RWPE2 (cell line): ENCODE results near the gene GSTO2.

Source experiments
- ATAC-seq: fragments of 200-7000 bp; cut with Tn5 transposase; 3 replicates; pipeline ENCODE4 v1.9.1; 2021; ENCODE audit warnings: low read depth
- DNase-seq: peaks from one replicate; pipeline ENCODE4 v3.0.0-alpha.2; 2020; ENCODE audit warnings: low spot score
- H3K27ac ChIP-seq: fragments of 450-650 bp; 2 replicates; pipeline ENCODE4 v1.5.1; 2017; ENCODE audit warnings: mild to moderate bottlenecking; ENCODE audit not compliant: poor library complexity, severe bottlenecking
- H3K27me3 ChIP-seq: fragments of 250-450 bp; sonication (Bioruptor Pico); 2 replicates; pipeline ENCODE4 v1.5.1; 2021; ENCODE audit warnings: mild to moderate bottlenecking, moderate library complexity; ENCODE audit not compliant: insufficient read depth, poor library complexity, severe bottlenecking
- H3K36me3 ChIP-seq: fragments of 250-450 bp; sonication (Bioruptor Pico); 2 replicates; pipeline ENCODE4 v1.5.1; 2020; ENCODE audit warnings: low read depth, mild to moderate bottlenecking, moderate library complexity
- H3K4me1 ChIP-seq: fragments of 250-450 bp; sonication (Bioruptor Pico); 2 replicates; pipeline ENCODE4 v1.5.1; 2021; ENCODE audit warnings: mild to moderate bottlenecking, moderate library complexity; ENCODE audit not compliant: insufficient read depth, poor library complexity, severe bottlenecking
- H3K4me3 ChIP-seq: fragments of 250-450 bp; sonication (Bioruptor Pico); 2 replicates; pipeline ENCODE4 v1.5.1; 2021; ENCODE audit warnings: mild to moderate bottlenecking, moderate library complexity; ENCODE audit not compliant: severe bottlenecking
- H3K9me3 ChIP-seq: fragments of 250-450 bp; sonication (Bioruptor Pico); 2 replicates; pipeline ENCODE4 v1.5.1; 2021; ENCODE audit warnings: mild to moderate bottlenecking, moderate library complexity; ENCODE audit not compliant: severe bottlenecking
- CTCF ChIP-seq: fragments of 450-650 bp; IDR thresholded peaks from one replicate; pipeline ENCODE4 v1.5.1; 2017; ENCODE audit warnings: mild to moderate bottlenecking, moderate library complexity; ENCODE audit not compliant: poor library complexity, severe bottlenecking

GSTO2 gene

GRCh38 chr10:104277785-104278184 is 8.8 kb downstream of the GSTO2 start:
- no peak for ATAC-seq

GRCh38 chr10:104279550-104280259 is 10.7 kb downstream of the GSTO2 start:
- no peak for TF ChIP-seq CTCF
- no peaks in the 10 kb centered on the region for H3K27me3 ChIP-seq
- no peak for DNase-seq

More at GRCh38 chr10:104277785-104278184, 8.8 kb downstream of the GSTO2 start:
- Histone ChIP-seq H3K4me1 (peaks cover 7% of the 10 kb centered on the region), H3K4me3 (no peak overlapping the region), H3K27me3 (no peaks in the 10 kb centered on the region), H3K36me3 (peaks cover 45% of the 10 kb centered on the region), H3K27ac (no peak overlapping the region), H3K9me3 (no peaks in the 10 kb centered on the region)
- DNase-seq = no peak
- no peak for TF ChIP-seq CTCF

GRCh38 chr10:104281694-104282093 is 12.7 kb downstream of the GSTO2 start:
- peaks cover 3% of the 10 kb centered on the region for H3K4me1 ChIP-seq
- no peak for ATAC-seq
- H3K36me3 ChIP-seq = peaks cover 74% of the 10 kb centered on the region
- H3K27ac ChIP-seq = no peak overlapping the region
- DNase-seq = no peak
- no peaks in the 10 kb centered on the region for H3K9me3 ChIP-seq
- H3K27me3 ChIP-seq = no peaks in the 10 kb centered on the region
- no peak overlapping the region for H3K4me3 ChIP-seq
- TF ChIP-seq CTCF = no peak

More at GRCh38 chr10:104279550-104280259, 10.7 kb downstream of the GSTO2 start:
- Histone ChIP-seq H3K9me3 (no peaks in the 10 kb centered on the region), H3K36me3 (peaks cover 54% of the 10 kb centered on the region), H3K27ac (no peak overlapping the region), H3K4me3 (no peak overlapping the region), H3K4me1 (peaks cover 7% of the 10 kb centered on the region)
- ATAC-seq = no peak

GRCh38 chr10:104284846-104285245 is 15.9 kb downstream of the GSTO2 start:
- Histone ChIP-seq H3K36me3 (peaks cover 58% of the 10 kb centered on the region), H3K9me3 (no peaks in the 10 kb centered on the region), H3K4me1 (no peaks in the 10 kb centered on the region), H3K4me3 (no peak overlapping the region), H3K27me3 (no peaks in the 10 kb centered on the region), H3K27ac (no peak overlapping the region)
- ATAC-seq = no peak
- no peak for TF ChIP-seq CTCF
- DNase-seq = no peak

- H3K27me3 ChIP-seq = no peaks in the 10 kb centered on the region
- no peak overlapping the region for H3K4me3 ChIP-seq
- H3K9me3 ChIP-seq = no peaks in the 10 kb centered on the region
- ATAC-seq = no peak
- no peak overlapping the region for H3K27ac ChIP-seq
- TF ChIP-seq CTCF = no peak
- no peak for DNase-seq
- H3K4me1 ChIP-seq = no peaks in the 10 kb centered on the region
- peaks cover 43% of the 10 kb centered on the region for H3K36me3 ChIP-seq
Measured at GRCh38 chr10:104286939-104287338, 18.0 kb downstream of the GSTO2 start.
